Mucosa of descending colon (tissue), 3 donors: Measurements from ENCODE around the gene SLC1A6. TPM values are rescaled to one million over a fixed set of nuclear protein-coding genes. Genes with fewer than 3 reads are reported as not detected.

Experiments used
- ATAC-seq: fragments of 200-7000 bp; cut with Tn5 transposase; one replicate; pipeline ENCODE4 v1.9.1; 2020; ENCODE audit warnings: mild to moderate bottlenecking, moderate library complexity
- DNase-seq, 3 donors: peaks; one replicate each; pipeline ENCODE4 v3.0.0-alpha.2; 2020
- H3K36me3 ChIP-seq: fragments of 200-600 bp; one replicate; pipeline ENCODE4 v1.8.0; 2021; ENCODE audit warnings: low read depth, mild to moderate bottlenecking
- H3K4me1 ChIP-seq: fragments of 200-600 bp; one replicate; pipeline ENCODE4 v1.8.0; 2021; ENCODE audit warnings: low read depth, mild to moderate bottlenecking
- H3K4me3 ChIP-seq: fragments of 200-600 bp; one replicate; pipeline ENCODE4 v1.8.0; 2021; ENCODE audit warnings: mild to moderate bottlenecking
- H3K9me3 ChIP-seq: fragments of 200-600 bp; one replicate; pipeline ENCODE4 v1.8.0; 2021; ENCODE audit warnings: mild to moderate bottlenecking
- intact Hi-C, 2 donors: fragments of 100-400 bp; cut with DNase I in 1 of 2; cut with micrococcal nuclease in 1 of 2; formaldehyde crosslinking; loops; one replicate each; pipeline versions ENCODE4 v1.11.0 to v1.11.1; 2022; cut with DNase I, micrococcal nuclease
- total RNA-seq, 3 donors: library from RNA; stranded (reverse); fragmentation: NEBNext Ultra II Directional in 2 of 3; extraction: Animal tissue kit (Norgen Biotek cat#: 25700) in 2 of 3; gene quantifications; one replicate each; pipeline versions ENCODE4 v1.2.1 to v1.2.4, GENCODE V29; 2021 to 2023
- TF ChIP-seq, protein P1 (sequence below): fragments of 200-600 bp; IDR thresholded peaks from one replicate; pipeline ENCODE4 v1.8.0; 2022; ENCODE audit warnings: antibody characterized with exemption, mild to moderate bottlenecking
- donor health status: DM: no; HTN: no; CAD: no; lungs with moderate emphysema.
- donor health status: DM: no; HTN: no; CAD: no.
- donor health status: DM: no; HTN: yes; CAD: no.

The SLC1A6 gene
- total RNA-seq, 3 donors from 2014 or later = not detected

GRCh38 chr19:14992780-14993179 lies 13.1 kb upstream of the SLC1A6 start:
- DNase-seq (no peak), ATAC-seq (no peak)
- H3K9me3 ChIP-seq = no peaks in the 10 kb centered on the region
- H3K4me1 ChIP-seq = no peaks in the 10 kb centered on the region
- no peaks in the 10 kb centered on the region for H3K36me3 ChIP-seq
- intact Hi-C loops = no loop called here
- no peak overlapping the region for H3K4me3 ChIP-seq
- TF ChIP-seq, protein P1, sequence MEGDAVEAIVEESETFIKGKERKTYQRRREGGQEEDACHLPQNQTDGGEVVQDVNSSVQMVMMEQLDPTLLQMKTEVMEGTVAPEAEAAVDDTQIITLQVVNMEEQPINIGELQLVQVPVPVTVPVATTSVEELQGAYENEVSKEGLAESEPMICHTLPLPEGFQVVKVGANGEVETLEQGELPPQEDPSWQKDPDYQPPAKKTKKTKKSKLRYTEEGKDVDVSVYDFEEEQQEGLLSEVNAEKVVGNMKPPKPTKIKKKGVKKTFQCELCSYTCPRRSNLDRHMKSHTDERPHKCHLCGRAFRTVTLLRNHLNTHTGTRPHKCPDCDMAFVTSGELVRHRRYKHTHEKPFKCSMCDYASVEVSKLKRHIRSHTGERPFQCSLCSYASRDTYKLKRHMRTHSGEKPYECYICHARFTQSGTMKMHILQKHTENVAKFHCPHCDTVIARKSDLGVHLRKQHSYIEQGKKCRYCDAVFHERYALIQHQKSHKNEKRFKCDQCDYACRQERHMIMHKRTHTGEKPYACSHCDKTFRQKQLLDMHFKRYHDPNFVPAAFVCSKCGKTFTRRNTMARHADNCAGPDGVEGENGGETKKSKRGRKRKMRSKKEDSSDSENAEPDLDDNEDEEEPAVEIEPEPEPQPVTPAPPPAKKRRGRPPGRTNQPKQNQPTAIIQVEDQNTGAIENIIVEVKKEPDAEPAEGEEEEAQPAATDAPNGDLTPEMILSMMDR = no peak

DNA sequence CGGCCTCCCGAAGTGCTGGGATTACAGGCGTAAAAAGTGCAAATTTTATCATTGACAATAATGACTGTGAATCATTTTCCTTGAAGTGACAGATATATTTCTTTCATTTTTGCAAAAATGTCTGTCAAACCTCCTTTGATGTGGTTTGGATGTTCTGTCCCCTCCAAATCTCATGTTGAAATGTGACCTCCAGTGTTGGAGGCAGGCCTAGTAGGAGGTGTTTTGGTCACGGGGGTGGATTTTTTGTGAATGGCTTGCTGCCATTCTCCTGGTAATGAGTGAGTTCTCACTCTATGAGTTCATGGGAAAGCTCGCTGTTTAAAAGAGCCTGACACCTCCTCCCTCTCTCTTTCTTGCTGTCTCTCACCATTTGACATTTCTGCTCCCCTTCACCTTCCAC lies 5.5 kb upstream of the SLC1A6 start:
- Histone ChIP-seq H3K9me3 (no peaks in the 10 kb centered on the region), H3K4me1 (no peaks in the 10 kb centered on the region), H3K4me3 (no peak overlapping the region), H3K36me3 (no peaks in the 10 kb centered on the region)
- DNase-seq (no peak), ATAC-seq (no peak)
- intact Hi-C loops = no loop called here
- TF ChIP-seq, protein P1 = no peak

DNA sequence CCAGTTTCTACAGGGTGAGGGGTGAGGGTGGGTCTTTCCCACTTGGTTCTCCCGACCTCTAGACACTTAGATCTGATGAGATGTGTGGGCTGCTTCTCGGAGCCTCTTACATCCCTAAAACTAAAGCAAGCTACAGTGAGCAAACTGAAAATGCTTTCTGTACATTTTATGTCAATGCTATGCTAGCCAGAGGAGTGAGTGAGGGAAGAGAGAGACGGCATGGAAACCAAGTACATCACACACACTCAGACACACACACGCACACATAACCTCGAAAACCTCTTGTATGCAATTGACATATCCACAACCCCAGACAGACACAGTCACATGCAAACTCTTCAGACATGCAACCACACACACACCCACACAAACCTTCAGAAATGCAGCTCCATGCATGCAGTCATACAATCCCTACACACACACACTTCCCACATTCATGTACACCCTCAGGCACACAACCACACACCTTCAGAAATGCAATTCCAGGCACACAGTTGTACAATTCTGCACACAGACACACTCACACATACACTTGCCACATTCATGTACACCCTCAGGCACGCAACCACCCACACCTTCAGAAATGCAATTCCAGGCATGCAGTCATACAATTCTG lies 1.4 kb downstream of the SLC1A6 start:
- Histone ChIP-seq H3K4me1 (no peaks in the 10 kb centered on the region), H3K4me3 (no peak overlapping the region), H3K36me3 (no peaks in the 10 kb centered on the region), H3K9me3 (no peaks in the 10 kb centered on the region)
- DNase-seq = no peak
- intact Hi-C loops = no loop called here
- TF ChIP-seq, protein P1 = no peak
- ATAC-seq = no peak

- no peaks in the 10 kb centered on the region for H3K9me3 ChIP-seq
- intact Hi-C loops = no loop called here
- TF ChIP-seq, protein P1 = no peak
- H3K36me3 ChIP-seq = no peaks in the 10 kb centered on the region
- ATAC-seq = no peak
- H3K4me1 ChIP-seq = no peaks in the 10 kb centered on the region
- H3K4me3 ChIP-seq = no peak overlapping the region
- no peak for DNase-seq
Measured at GRCh38 chr19:14977128-14977527, 2.5 kb downstream of the SLC1A6 start.

GRCh38 chr19:14974488-14974887 lies 5.2 kb downstream of the SLC1A6 start:
- no peak for DNase-seq
- no peak for ATAC-seq

More at GRCh38 chr19:14974488-14974887, 5.2 kb downstream of the SLC1A6 start:
- H3K4me3 ChIP-seq = no peak overlapping the region
- no peaks in the 10 kb centered on the region for H3K4me1 ChIP-seq
- H3K9me3 ChIP-seq = no peaks in the 10 kb centered on the region
- H3K36me3 ChIP-seq = no peaks in the 10 kb centered on the region
- TF ChIP-seq, protein P1 = no peak
- intact Hi-C loops = no loop called here
